ENCODE data around the gene MRPL17.

The MRPL17 gene

GRCh38 chr11:6654281-6655019, 28.7 kb downstream of the MRPL17 start:
- DNase-seq (ENCODE audit: low spot score): no peak

GRCh38 chr11:6653656-6654055, 29.5 kb downstream of the MRPL17 start:
- no peak for DNase-seq (ENCODE audit: low spot score)

GRCh38 chr11:6653097-6653496, 30.0 kb downstream of the MRPL17 start:
- no peak for DNase-seq (ENCODE audit: low spot score)

- DNase-seq (ENCODE audit: low spot score): no peak
Observed at GRCh38 chr11:6652182-6652581, 31.0 kb downstream of the MRPL17 start.

GRCh38 chr11:6650980-6651379, 32.2 kb downstream of the MRPL17 start:
- no peak for DNase-seq (ENCODE audit: low spot score)

DNA sequence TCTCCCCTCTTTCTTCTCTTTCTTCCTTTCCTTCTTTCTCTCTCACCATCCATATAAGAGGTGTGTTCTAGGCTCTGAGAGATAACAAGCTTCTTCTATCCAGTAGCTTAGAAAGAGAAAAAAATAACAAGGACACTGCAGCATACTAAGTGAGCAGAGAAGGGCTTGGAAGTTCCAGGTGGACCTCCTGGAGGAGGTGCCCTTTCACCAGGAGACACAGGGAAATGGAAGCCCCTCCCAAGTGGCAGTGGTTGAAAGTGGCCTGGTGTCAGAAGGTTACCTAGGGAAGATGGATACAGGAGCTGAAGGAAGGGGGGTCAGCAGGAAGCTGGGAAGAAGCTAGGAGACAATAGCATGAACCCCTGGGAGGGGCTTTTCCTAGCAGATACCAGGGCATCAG, 33.0 kb downstream of the MRPL17 start:
- DNase-seq (ENCODE audit: low spot score): no peak

- DNase-seq (ENCODE audit: low spot score): no peak
Observed at GRCh38 chr11:6648501-6648900, 34.6 kb downstream of the MRPL17 start.

DNA sequence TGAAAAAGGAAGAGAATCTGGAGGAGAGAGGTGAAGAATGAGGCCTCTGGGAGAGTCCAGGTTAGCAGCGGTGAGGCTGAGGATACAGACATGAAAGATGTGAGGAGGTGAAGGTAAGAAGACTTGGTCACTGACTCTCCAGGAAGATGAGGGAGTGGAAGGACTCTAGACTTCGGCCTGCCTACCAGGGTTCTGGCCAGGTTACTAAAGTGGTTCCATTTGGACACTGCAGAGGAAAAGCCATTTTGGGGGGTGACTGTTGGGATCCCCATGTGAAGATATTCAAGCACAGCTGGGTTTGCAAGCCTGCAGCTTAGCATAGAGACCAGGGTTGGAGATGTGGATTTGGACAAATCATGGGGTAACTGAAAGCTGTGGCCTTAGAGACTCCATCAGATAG, 35.3 kb downstream of the MRPL17 start:
- no peak for DNase-seq (ENCODE audit: low spot score)

GRCh38 chr11:6646918-6647679, 36.0 kb downstream of the MRPL17 start:
- peak; percentile 53 for DNase-seq (ENCODE audit: low spot score)

DNA sequence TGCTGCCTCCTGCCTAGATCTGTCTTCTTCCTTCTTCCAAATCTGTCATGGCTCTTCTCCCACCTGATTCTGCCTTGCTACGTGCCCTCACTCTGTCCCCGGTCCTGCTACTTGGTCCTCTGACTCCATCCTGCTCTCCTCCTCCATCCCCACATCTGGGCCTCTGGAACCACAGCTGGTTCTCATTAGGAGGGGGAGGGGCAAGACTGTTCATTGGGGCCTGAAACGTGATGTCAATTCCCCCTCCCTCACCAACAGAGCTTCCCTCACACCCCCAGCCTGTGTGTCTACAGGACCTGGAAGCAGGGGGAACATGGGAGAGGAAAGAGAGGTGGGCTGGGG, 36.6 kb downstream of the MRPL17 start:
- peak; percentile 79 for DNase-seq (ENCODE audit: low spot score)

GRCh38 chr11:6646071-6646470, 37.1 kb downstream of the MRPL17 start:
- peak; percentile 84 for DNase-seq (ENCODE audit: low spot score)

DNA sequence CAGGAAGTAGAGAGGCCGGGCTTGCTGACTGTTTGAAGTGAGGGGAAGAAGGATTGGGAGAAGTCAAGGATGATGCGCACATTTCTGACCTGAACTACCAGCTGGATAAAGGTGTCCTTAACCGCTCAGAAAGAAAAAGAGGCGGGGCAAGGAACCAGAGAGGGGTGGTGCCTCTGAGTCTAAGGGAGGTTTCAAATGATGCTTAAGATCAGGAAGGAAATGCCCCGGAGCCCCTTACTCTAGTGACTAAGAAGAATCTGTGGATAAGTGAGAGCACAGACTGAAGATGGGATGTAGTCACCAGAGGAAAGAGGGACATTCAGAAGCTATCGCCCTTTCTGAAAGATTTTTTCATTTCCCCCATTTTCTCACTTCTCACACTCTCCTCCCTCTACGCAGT, 40.2 kb downstream of the MRPL17 start:
- DNase-seq (ENCODE audit: low spot score): no peak

- DNase-seq (ENCODE audit: low spot score): no peak
Observed at GRCh38 chr11:6640985-6641701, 42.0 kb downstream of the MRPL17 start.

DNA sequence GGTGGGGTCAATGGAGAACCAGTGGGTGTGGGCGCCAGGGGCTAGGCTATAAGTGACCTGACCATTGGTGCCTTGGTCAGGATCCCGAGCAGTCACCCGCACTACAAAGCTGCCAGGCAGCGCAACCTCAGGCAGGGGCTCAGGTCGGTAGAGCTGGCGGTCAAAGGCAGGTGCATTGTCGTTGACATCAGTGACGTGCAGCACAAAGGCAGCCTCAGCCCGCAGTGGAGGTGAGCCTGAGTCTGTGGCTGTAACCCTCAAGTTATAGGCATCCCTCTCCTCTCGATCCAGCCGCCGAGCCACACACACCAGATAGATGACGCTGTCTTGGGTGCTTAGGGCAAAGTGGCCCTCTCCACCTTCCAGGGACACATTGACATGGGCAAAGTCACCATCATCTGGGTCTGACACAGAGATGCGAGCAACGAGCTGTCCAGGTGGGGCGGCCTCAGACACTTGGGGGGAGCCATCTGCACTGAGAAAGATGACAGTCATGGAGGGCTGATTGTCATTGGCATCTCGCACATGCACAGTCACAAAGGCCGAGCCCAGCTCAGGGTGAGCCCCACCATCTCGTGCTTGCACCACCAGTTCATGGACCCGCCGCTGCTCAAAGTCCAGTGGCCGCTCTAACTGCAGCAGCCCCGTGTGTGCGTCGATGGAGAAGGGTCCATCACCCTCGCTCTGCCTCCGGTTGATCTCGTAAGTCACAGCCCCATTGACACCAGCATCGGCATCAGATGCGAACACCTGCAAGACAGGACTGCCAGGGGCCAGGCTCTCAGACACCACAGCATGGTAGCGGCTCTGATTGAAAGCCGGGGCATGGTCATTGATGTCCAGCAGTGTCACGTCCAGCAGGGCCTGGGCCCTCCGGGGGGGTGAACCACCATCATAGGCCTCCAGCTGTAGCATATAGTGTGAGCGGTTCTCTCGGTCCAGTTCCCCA, 42.8 kb downstream of the MRPL17 start:
- no peak for DNase-seq (ENCODE audit: low spot score)

DNA sequence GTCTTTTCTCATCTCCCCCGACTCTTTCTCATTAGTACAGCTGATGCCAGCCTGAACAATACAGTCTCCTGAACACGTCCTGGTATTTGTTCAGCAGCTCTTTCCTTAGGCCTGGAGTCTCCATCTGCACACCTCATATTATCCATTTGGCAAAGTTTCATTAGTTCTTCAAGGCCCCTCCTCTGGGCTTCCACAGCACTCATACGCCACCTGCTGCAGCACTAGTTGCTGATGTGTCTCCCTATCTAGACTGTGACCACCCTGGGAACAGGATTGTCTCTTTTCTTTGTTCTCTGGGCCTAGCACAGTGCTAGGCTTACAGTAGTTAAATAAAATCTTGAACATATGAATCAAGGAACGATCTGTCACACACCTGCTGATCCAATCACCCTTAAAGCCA, 44.7 kb downstream of the MRPL17 start:
- DNase-seq (ENCODE audit: low spot score): no peak

- peak; percentile 88 for DNase-seq (ENCODE audit: low spot score)
Observed at GRCh38 chr11:6637871-6638270, 45.3 kb downstream of the MRPL17 start.

- DNase-seq (ENCODE audit: low spot score): no peak
Observed at GRCh38 chr11:6636480-6636879, 46.7 kb downstream of the MRPL17 start.

GRCh38 chr11:6635082-6635932, 47.8 kb downstream of the MRPL17 start:
- peak; percentile 43 for DNase-seq (ENCODE audit: low spot score)

DNA sequence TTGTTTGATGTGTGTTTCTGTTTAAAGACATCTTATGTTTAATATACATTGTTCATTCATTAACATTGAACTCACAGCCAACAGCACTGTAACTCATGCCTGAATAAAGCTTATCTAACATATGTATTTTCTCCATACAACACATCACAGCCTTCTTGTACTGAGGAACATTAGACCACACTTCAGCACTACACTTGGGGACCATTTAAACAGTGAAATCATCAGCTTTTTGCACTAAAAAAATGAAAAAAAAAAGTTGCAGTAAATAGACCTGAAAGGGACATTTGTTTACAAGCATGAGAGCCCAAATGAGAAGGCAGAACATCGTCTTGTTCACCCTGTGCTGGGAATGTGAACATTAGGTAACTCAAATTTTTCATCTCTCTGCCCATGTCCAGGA, 48.6 kb downstream of the MRPL17 start:
- DNase-seq (ENCODE audit: low spot score): no peak

- no peak for DNase-seq (ENCODE audit: low spot score)
Observed at GRCh38 chr11:6633422-6634408, 49.4 kb downstream of the MRPL17 start.

All from GM03348 (cell line).